DND-41 (cell line): ENCODE measurements around the gene NLRC3.

ENCODE experiments used
- ATAC-seq: fragments of 200-7000 bp; cut with Tn5 transposase; 3 replicates; pipeline ENCODE4 v1.9.1; 2021; ENCODE audit warnings: low read depth; ENCODE audit not compliant: insufficient read depth
- DNase-seq: peaks from one replicate; pipeline ENCODE4 v3.0.0-alpha.2; 2020
- H2AFZ ChIP-seq: 2 replicates; pipeline ENCODE4 v1.6.0; 2012; ENCODE audit warnings: low read depth, low read length
- H3K27ac ChIP-seq: 2 replicates; pipeline ENCODE4 v1.5.1; 2012; ENCODE audit warnings: low read length, inconsistent platforms
- H3K27me3 ChIP-seq: fragments of 200-600 bp; sonication (generic); 2 replicates; pipeline ENCODE4 v1.6.0; 2012; ENCODE audit warnings: low read length, mild to moderate bottlenecking, inconsistent platforms; ENCODE audit not compliant: insufficient read depth, poor library complexity
- H3K36me3 ChIP-seq: 2 replicates; pipeline ENCODE4 v1.5.1; 2012; ENCODE audit warnings: low read length, inconsistent platforms; ENCODE audit not compliant: insufficient read depth
- H3K4me1 ChIP-seq: 2 replicates; pipeline ENCODE4 v1.5.1; 2012; ENCODE audit warnings: mild to moderate bottlenecking, low read length; ENCODE audit not compliant: insufficient read depth
- H3K4me2 ChIP-seq: 2 replicates; pipeline ENCODE4 v1.6.0; 2012; ENCODE audit warnings: mild to moderate bottlenecking, moderate library complexity, low read length, inconsistent platforms; ENCODE audit not compliant: insufficient read depth
- H3K4me3 ChIP-seq, 2 experiments: fragments of 200-600 bp in 1 of 2; shearing (Covaris generic) in 1 of 2; 2 replicates each; pipeline ENCODE4 v1.5.1; 2012 to 2016; ENCODE audit warnings: inconsistent platforms in 2 of 2, low read length in 2 of 2, mild to moderate bottlenecking in 2 of 2, low read depth in 1 of 2, moderate library complexity in 1 of 2
- H3K79me2 ChIP-seq: 2 replicates; pipeline ENCODE4 v1.6.0; 2012; ENCODE audit warnings: low read length, inconsistent platforms; ENCODE audit not compliant: insufficient read depth
- H3K9ac ChIP-seq: 2 replicates; pipeline ENCODE4 v1.6.0; 2012; ENCODE audit warnings: low read depth, mild to moderate bottlenecking, inconsistent platforms, low read length, moderate library complexity
- H3K9me3 ChIP-seq: 2 replicates; pipeline ENCODE4 v1.5.1; 2012; ENCODE audit warnings: low read length, moderate library complexity, mild to moderate bottlenecking, inconsistent platforms; ENCODE audit not compliant: insufficient read depth, severe bottlenecking
- H4K20me1 ChIP-seq: 2 replicates; pipeline ENCODE4 v1.6.0; 2012; ENCODE audit warnings: low read length; ENCODE audit not compliant: insufficient read depth
- EZH2 ChIP-seq: IDR thresholded peaks from 3 replicates; pipeline ENCODE4 v1.6.1; 2012; ENCODE audit warnings: borderline replicate concordance, low read depth, mild to moderate bottlenecking, moderate library complexity, low read length, inconsistent platforms; ENCODE audit not compliant: severe bottlenecking
- TF ChIP-seq, protein P1 (sequence below): IDR thresholded peaks from 2 replicates; pipeline ENCODE4 v1.5.1; 2012; ENCODE audit warnings: borderline replicate concordance, low read length, moderate library complexity, mild to moderate bottlenecking; ENCODE audit not compliant: poor library complexity, severe bottlenecking; ENCODE audit errors: extremely low read depth

The NLRC3 gene

DNA sequence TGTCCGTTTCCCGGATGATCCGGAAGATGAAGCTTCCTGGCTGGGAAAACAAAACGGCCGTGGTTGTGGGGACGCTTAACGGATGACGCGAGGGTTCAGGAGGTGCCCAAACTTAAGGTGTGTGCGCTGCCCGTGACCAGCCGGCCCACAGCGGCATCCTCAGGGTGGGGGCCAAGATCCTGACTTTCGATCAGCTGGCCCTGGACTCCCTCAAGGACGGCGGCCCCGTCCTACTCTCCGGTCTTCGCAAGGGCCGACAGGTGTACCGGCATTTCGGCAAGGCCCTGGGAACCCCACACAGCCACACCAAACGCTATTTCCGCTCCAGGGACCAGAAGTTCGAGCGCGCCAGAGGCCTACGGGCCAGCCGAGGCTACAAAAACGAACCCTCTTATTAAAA is 80.8 kb downstream of the NLRC3 start:
- H3K4me3 ChIP-seq: no peak overlapping the region
- no peak overlapping the region for H3K9ac ChIP-seq

DNA sequence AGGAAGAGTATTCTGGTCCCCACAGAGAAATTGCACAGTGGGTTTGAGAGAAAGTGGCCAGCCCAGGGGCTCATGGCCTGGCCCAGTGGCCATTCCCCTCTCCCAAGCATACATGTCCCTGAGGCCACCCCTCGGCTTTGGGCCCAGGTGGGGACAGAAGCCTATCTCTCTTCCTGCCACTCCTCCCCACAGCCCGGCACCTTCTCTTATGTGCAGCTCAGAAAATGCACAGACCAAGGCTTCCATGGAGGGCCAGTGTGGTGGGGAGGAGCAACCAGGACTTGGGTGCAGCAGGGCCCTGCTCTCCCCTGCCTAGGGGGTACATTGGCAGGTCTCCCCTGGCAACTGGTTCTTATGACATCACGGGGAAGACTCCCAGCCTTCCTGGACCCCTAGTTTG is 82.0 kb downstream of the NLRC3 start, which contains the start of gene C16orf90:
C16orf90 (minus strand) TSS at position 314 of the 400 bp plus-strand sequence; CDS start at position 246, 68 bp downstream.
- Histone ChIP-seq H3K27ac (no peak within 1 kb of the TSS), H3K4me1 (no peaks in the 10 kb centered on the region; the same call in 1 of the 2 replicates), H3K27me3 (no peaks in the 10 kb centered on the region), H3K36me3 (no peaks in the 10 kb centered on the region), H3K9ac (no peak within 1 kb of the TSS), H3K4me3 (no peak within 1 kb of the TSS), H2AFZ (no peak within 1 kb of the TSS), H3K4me2 (no peak within 1 kb of the TSS), H3K9me3 (no peaks in the 10 kb centered on the region), H3K79me2 (no peaks in the 10 kb centered on the region), H4K20me1 (0 out of 2 replicates have a peak, but pooled peaks cover 8% of the 10 kb centered on the region)
- TF ChIP-seq, protein P1, sequence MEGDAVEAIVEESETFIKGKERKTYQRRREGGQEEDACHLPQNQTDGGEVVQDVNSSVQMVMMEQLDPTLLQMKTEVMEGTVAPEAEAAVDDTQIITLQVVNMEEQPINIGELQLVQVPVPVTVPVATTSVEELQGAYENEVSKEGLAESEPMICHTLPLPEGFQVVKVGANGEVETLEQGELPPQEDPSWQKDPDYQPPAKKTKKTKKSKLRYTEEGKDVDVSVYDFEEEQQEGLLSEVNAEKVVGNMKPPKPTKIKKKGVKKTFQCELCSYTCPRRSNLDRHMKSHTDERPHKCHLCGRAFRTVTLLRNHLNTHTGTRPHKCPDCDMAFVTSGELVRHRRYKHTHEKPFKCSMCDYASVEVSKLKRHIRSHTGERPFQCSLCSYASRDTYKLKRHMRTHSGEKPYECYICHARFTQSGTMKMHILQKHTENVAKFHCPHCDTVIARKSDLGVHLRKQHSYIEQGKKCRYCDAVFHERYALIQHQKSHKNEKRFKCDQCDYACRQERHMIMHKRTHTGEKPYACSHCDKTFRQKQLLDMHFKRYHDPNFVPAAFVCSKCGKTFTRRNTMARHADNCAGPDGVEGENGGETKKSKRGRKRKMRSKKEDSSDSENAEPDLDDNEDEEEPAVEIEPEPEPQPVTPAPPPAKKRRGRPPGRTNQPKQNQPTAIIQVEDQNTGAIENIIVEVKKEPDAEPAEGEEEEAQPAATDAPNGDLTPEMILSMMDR: no peak
- no peak for TF ChIP-seq EZH2
- ATAC-seq (no peak), DNase-seq (no peak)

More for the DNA sequence above, 80.8 kb downstream of the NLRC3 start:
- Histone ChIP-seq H3K27me3 (no peaks in the 10 kb centered on the region), H4K20me1 (no peaks in the 10 kb centered on the region), H2AFZ (no peak overlapping the region), H3K27ac (no peak overlapping the region), H3K79me2 (peaks cover 5% of the 10 kb centered on the region; the same call in 1 of the 2 replicates), H3K36me3 (no peaks in the 10 kb centered on the region), H3K4me1 (peaks cover 9% of the 10 kb centered on the region), H3K4me2 (no peak overlapping the region), H3K9me3 (no peaks in the 10 kb centered on the region)
- DNase-seq: no peak
- TF ChIP-seq, protein P1: no peak
- TF ChIP-seq EZH2: no peak
- no peak for ATAC-seq

DNA sequence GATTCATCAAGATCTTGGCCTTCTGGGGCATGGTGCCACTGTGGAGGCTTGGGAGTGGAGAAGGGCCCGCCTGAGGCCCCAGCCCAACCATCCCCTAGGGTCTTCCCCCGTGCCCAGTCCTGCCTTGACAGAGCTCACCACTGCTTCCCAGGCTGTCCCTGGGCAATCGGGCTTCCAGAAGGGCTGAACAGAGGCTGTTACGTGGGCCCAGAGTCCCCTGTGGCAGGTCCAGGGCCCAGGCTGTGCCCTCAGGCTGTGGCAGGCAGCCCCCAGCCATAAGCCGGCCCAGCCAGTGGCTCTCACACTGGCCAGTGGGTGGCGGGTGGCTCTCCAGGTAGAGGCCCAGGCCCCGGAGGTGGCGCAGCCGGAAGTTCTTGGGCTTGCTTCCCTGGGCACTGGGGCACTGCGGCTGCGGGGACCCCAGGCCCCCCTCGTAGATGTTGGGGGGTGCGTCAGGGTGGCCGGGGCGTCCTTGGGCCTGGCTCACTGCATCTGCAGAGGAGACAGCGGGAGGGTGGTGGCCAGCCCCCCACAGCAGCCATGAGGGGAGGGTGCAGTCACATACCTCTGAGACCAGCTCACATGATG is 82.7 kb downstream of the NLRC3 start:
- Histone ChIP-seq H2AFZ (no peak overlapping the region), H3K9me3 (no peaks in the 10 kb centered on the region), H3K4me2 (no peak overlapping the region), H3K27me3 (no peaks in the 10 kb centered on the region), H4K20me1 (0 out of 2 replicates have a peak, but pooled peaks cover 8% of the 10 kb centered on the region), H3K36me3 (no peaks in the 10 kb centered on the region), H3K79me2 (no peaks in the 10 kb centered on the region), H3K27ac (no peak overlapping the region), H3K4me3 (no peak overlapping the region), H3K9ac (no peak overlapping the region), H3K4me1 (no peaks in the 10 kb centered on the region)
- ATAC-seq: no peak
- no peak for DNase-seq
- no peak for TF ChIP-seq EZH2
- TF ChIP-seq, protein P1: no peak
